Stimulated activated CD8-positive, alpha-beta memory T cell treated with anti-CD3 and anti-CD28 coated beads, Interleukin-15, amount 100 ng/mL, for 48 hours (primary cell): ENCODE results near the gene BLCAP.
"Not testable (repeated sequence)": the region's sequence is repeated elsewhere in the genome, so short reads cannot be mapped to it uniquely, and the experiment has no call there.

Experiments
- DNase-seq, 2 donors: peaks; one replicate each; pipeline ENCODE4 v3.0.0-alpha.2; 2020; ENCODE audit warnings: low read depth in 2 of 2

The BLCAP gene

DNA sequence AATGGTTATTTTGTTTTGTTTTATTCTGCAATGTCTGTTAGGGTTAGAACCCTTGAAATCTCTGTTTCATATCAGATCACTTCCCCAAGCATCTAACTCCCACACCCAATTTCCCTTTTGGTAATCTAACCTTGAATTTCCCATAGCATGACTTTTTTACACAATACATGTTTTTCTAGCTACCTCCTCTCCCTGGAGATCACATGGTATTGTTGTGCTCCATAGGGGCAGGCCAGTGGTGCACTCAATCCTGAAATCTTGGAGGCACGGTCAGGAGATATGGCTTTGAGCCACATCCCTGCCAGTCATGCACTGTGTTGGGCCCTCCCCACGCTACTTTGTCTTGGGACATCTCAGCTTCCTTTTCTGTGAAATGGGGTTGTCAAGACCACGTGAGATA lies 43.3 kb downstream of the BLCAP start:
- no peak for DNase-seq

DNA sequence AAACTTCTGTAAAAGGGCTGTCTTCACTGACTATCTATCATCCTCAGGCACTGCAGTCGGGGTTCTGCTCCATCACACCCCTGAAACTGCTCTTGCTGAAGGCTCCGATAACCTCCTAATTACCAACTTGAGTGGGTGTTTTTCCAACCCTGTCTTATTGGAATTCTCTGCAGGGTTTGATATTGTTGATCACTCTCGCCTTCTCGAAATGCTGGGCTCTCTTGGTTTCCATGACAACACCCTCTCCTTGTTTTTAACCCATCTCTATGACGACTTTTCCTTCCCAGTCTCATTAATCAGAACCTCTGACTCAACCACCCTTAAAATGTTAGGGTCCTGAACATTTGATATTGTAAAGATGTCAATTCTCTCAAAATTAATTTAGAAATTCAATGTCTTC lies 46.1 kb downstream of the BLCAP start:
- no peak for DNase-seq

DNA sequence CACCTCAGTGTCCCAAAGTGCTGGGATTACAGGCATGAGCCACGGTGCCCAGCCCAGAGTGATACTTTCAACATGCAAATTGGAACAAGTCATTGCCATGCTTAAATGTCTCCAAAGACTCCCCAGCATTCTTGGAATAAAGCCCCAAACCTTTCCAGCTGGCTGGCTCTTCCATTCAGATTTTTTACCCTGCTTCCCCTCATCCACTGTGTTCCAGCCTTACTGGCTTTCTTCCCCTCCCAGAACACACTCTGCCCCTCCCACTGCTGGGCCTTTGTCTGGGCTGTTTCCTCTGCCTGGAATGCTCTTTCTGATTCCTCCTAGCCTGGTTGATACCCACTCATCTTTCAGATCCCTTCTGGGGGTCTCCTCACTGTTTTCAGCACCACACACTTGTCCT lies 46.8 kb downstream of the BLCAP start:
- DNase-seq: no peak

DNA sequence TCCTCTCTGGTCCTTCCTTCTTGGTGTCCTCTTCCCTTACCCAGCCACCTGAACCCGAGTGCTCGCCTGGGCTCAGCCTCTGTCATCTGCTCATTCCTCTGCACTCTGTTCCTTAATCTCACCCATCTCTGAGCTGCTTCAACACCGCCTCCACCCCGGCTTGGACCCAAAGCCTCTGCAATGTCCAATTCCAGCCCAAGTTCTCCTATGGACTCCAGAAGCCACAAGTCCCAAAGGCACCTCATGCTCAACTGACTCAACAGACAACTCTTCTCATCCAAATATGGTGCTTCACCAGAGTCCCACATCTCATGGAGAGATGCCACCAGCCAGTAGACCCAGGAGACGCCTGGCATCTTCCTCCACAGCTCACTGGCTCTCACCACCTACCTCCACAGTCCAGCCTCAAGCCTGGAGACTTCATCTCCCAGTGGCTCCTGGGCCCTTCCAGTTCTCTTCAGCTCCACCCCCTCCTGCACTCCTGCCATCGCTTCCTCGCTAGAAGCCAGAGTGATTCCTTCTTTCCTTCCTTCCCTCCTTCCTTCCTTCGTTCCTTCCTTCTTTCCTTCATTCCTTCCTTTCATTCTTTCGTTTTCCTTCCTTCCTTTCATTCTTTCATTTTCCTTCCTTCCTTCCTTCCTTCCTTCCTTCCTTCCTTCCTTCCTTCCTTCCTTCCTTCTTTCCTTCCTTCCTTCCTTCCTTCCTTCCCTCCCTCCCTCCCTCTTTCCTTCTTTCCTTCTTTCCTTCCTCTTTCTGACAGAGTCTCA lies 47.6 kb downstream of the BLCAP start:
- no peak for DNase-seq

DNA sequence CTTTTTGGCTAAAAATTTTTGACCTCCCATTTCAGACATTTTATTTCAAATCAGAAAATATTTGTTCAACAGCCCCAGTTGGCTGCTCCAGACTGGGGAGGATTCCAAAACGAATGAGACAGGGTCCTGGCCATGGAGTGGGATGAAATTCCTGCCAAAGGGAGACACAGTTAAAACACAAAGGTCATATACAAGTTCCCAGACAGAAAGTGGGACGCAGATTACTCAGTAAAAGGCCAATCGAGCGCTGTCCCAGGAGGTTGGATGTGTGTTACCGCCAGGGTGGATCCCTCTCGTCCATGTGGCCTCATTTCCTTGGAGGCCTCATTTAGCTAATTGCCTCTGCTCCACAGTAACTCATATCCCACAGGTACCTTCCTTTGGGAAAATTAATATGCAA lies 48.4 kb downstream of the BLCAP start:
- no peak for DNase-seq

DNA sequence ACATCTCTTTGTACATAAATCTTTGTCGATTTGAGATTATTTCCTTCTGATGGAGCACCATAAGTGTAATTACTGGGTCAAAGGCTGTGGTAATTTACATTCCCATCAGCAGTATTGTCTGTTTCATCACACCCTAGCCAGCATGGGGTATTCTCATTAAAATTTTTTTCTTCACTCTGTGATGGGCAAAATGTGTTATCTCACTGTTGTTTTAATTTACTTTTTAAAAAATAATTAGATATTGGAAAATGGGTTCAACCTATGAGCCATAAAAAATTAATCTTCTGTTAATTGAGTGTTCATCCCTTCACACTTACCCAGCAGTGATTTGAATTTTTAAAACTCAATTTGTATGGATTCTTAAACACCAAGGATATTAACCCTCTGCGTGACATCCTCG lies 50.6 kb downstream of the BLCAP start:
- no peak for DNase-seq

DNA sequence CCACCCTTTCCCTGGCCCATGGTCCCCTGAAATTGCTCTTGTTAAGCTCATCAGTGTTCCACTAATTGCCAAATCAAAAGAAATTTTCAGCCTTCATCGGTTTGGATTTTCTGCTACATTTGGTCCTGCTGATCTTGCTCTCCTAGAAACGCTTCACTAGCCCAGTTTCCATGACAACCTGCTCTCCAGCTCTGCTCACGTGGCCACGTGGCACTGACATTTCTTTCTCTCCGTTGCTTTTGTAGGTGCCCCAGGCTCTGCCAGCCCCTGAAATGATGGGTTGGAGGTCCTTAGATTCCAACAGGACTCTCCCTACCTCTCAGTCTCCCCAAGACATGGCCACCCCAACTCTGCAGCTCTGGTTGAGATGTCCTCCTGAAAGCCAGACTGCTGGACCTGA lies 52.4 kb downstream of the BLCAP start:
- DNase-seq: no peak

DNA sequence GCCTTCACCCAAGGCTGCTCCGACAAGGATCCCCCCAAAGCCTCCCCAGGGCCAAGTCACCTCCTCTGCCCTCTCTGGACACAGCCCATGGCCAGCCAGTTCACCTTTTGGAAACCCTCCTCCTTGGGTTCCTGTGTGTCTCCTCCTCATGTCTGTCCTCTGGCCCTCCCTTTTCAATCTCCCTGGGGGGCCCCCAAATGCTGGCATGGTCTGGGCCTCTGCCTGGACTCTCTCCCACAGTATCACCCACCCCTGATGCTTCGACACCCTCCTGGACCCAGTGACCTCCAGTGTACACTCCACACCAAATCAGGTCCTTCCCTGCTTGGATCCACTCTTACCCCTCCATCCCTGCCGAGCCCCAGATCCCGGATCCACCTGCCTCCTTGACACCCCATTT lies 53.3 kb downstream of the BLCAP start:
- no peak for DNase-seq

DNA sequence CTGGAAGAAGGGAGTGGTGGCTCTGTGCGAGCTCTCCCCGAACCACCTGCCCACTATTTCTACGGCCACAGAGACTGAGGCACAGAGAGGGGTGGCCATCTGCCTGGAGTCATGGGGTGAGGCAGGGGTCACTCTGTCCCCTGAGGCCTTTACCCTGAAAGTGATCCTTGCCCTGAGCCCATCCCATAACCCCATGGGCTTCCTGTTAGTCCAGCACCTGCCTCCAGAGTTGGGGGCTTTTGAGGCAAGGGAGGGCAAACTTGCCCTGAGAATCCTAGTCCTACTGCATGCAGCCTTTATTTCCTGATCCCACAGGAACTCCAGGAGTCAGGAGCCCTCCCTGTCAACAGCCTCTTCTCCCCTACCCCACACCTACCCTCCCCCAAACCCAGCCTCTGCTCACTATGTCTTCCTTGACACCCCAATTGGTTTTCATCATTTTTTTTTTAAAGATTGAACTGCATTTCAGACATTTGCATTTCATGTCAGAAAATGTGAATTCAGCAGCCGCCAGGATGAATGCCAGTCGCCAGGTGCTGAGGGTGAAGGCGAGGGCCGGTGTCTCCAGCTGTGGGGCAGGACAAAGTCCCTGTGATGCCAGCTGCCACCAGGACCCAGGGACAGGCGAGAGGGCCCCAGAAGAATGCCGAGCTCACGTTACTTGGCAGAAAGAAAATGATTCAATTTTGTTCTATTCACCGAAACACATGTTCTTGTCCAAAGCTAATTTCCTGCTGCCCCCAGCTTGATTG lies 54.3 kb downstream of the BLCAP start:
- no peak for DNase-seq

DNA sequence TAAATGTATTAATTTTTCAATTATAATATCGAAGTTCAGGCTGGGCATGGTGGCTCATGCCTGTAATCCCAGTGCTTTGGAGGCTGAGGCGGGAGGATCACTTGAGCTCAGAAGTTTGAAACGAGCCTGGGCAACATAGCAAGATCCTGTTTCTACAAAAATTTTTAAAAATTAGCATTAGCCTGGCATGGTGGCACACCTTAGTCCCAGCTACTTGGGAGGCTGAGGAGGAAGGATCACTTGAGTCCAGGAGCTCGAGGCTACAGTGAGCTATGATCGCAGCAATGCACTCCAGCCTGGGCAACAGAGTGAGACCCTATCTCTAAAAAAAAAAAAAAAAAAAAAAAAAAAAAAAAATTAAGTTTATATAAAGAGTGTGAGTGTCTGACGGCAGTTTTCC lies 55.2 kb downstream of the BLCAP start:
- DNase-seq: not testable (repeated sequence)

DNA sequence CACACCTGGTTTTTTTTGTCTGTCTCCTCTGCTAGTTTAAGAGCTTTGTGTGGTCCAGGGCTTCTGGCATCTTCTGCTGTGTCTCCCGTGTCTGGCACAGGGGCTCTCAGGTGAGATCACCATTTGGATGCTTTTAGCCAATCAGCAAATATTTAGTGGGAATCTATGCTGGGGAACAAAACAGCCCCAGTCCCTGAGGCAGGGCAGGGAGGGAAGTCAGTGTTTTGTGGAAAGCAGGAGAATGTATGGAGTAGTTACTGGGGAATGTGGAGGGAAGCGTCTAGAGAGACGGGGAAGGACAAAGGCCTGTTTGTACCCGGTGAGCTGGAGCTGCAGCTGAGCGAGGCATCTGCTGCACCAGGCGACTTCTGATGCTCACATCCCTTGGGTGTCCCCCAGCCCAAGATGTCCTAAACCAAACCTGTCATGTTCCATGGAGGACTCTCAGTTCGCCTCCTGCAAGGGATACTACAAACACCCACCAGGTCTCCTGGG lies 55.9 kb downstream of the BLCAP start:
- DNase-seq: no peak

DNA sequence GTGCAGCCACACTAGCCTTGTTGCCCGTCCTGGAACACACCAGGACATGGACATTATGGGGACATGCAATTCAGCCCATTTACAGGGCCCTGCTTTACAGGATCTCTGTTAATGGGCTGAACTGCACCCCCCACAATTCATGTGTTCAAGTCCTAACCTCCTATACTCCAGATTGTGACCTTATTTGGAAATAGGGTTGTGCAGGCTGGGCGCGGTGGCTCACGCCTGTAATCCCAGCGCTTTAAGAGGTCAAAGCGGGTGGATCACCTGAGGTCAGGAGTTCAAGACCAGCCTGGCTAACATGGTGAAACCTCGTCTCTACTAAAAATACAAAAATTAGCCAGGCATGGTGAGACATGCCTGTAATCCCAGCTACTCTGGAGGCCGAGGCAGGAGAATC lies 57.5 kb downstream of the BLCAP start:
- not testable (repeated sequence) for DNase-seq

DNA sequence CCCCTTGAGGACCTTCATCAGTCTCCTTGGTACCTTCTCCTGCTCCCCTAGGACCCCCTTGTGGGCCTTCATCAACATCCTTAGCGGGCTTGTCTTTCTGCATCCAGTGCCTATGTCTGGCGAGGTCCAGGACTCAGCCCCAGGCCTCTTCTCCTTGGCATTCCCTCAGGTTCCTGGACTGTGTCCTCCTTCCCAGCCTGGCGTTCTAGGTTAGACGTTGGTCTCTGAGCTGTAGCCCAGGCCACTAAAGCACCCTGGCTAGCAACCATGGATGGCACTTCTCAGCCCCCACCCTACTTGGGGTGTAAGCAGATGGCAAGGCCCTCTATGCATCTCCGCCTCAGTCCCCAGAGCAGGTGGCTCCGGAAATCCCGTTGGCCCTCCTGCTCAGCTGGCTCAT lies 58.1 kb downstream of the BLCAP start:
- no peak for DNase-seq

DNA sequence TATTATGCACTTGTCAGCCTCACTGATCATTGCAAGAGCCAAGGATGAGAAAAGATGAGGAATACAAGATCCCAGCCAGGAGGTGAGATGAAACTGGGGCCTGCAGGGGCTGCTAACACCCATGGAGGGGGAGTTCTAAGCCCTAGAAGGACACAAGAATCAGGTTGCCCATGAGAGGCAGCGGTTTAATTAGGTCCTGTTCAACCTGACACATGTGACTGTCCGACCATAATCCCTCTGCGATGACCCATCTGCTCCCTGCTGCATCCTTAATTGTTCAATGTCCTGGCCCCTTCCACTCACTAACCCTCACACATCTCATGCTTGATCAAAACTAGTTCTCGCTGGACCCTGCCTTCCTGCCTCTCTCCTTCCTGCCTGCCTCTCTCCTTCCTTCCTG lies 58.8 kb downstream of the BLCAP start:
- no peak for DNase-seq
